Measurements from ENCODE around the gene FLII. TPM values are rescaled to one million over a fixed set of nuclear protein-coding genes. Genes with fewer than 3 reads are reported as not detected.

FLII gene
- total and polyA plus RNA-seq, 2 of the 8 experiments (the other 6 are each of a cell fraction or from before 2014, with no cell fraction given) = 300 to 549 TPM

DNA sequence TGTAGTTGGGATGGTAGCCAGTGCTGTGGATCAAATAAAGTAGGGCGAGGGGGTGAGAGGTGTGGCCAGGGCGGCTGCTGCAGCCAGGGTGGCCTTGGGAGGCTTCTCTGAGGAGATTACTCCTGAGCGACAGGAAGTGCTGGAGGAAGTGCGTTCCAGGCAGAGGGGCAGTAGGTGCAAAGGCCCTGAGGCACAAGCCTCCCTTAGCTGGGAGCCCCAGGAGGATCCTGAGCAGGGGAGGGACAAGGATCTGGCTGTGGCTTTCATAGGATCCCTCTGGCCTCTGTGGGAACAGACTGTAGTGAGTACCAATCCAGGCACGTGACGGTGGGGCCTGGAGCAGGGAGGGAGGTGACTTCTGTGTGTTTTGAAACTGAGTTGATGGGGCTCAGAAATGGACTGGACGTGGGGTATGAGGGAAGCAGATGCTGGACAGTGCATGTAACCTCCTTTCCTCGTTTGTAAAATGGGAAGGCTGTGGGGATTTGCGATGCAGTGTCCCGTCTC is 30.3 kb downstream of the FLII start:
- Histone ChIP-seq H4K20me1 (replicated peaks in 1 of 2; ENCODE audit: control insufficient read depth in 1 of 2, insufficient read depth in 2 of 2, low read length in 2 of 2) (peaks cover 17 to 29% of the 10 kb centered on the region in 2 experiments), H3K79me2 (ENCODE audit: control insufficient read depth in 1 of 2, insufficient read depth in 2 of 2, low read length in 2 of 2) (peaks cover 8 to 67% of the 10 kb centered on the region in 2 experiments), H3K4me3 (ENCODE audit: extremely low read depth in 1 of 4, insufficient read depth in 2 of 4, low read depth in 3 of 4, low read length in 4 of 4) (no peak overlapping the region), H4K91ac (replicated peaks; ENCODE audit: insufficient read length, low read length) (no peak overlapping the region), H2BK20ac (ENCODE audit: low read length) (no peak overlapping the region), H2BK15ac (ENCODE audit: low read length) (no peak overlapping the region), H4K8ac (ENCODE audit: extremely low read depth, insufficient read depth, low read length) (no peak overlapping the region), H2BK12ac (ENCODE audit: low read depth, low read length) (no peak overlapping the region), H3K27ac (ENCODE audit: low read depth, low read length) (no peak overlapping the region), H3K23ac (ENCODE audit: insufficient read length) (no peak overlapping the region), H3K18ac (ENCODE audit: extremely low read depth, low read length) (no peak overlapping the region), H3K23me2 (ENCODE audit: low read depth, low read length) (peaks cover 13% of the 10 kb centered on the region), H3K36me3 (ENCODE audit: control insufficient read depth in 2 of 4, insufficient read depth in 4 of 4, low read length in 3 of 4) (peaks cover 0 to 9% (median 4%) of the 10 kb centered on the region in 4 experiments; a peak in 1 of 8 replicates), H4K5ac (ENCODE audit: insufficient read length, low read depth, low read length) (no peak overlapping the region), H3K4ac (replicated peaks; ENCODE audit: insufficient read length, low read depth, low read length) (no peak overlapping the region), H2BK120ac (replicated peaks; ENCODE audit: low read depth, low read length) (no peak overlapping the region), H3K4me1 (replicated peaks in 1 of 4; ENCODE audit: control insufficient read depth in 3 of 4, insufficient read depth in 4 of 4, low read length in 3 of 4) (peaks cover 0 to 18% (median 12%) of the 10 kb centered on the region in 4 experiments; a peak in 6 of 7 replicates), H3K14ac (ENCODE audit: insufficient read length) (no peak overlapping the region), H3K9ac (replicated peaks in 1 of 4; ENCODE audit: extremely low read depth in 1 of 4, low read depth in 3 of 4, low read length in 3 of 4) (no peak overlapping the region), H2BK5ac (ENCODE audit: low read depth, low read length) (peak overlapping the region; percentile 78; the same call in 1 of the 2 replicates), H3K27me3 (replicated peaks in 1 of 4; ENCODE audit: control insufficient read depth in 3 of 4, extremely low read depth in 1 of 4, insufficient read depth in 3 of 4, low read length in 3 of 4) (no peaks in the 10 kb centered on the region), H3K9me3 (ENCODE audit: insufficient read depth in 2 of 2, low read depth in 1 of 2, low read length in 1 of 2) (no peaks in the 10 kb centered on the region), H3K56ac (replicated peaks; ENCODE audit: insufficient read length, low read depth, low read length) (no peak overlapping the region), H3K4me2 (ENCODE audit: insufficient read depth in 1 of 2, low read depth in 2 of 2, low read length in 2 of 2) (no peak overlapping the region), H2AFZ (ENCODE audit: low read length) (no peak overlapping the region), H2AK5ac (ENCODE audit: low read depth, low read length) (peak overlapping the region; percentile 4; the same call in 1 of the 2 replicates), H3K79me1 (ENCODE audit: low read depth, low read length) (peaks cover 49% of the 10 kb centered on the region)
- no peak for FAIRE-seq
- POLR2A ChIA-PET (ENCODE audit: partially characterized antibody) = interaction anchor here (1.0 to 3.6 kb wide), 5 partner anchors 13 to 45 kb away, joined by 3 to 14 read pairs (median 8); partner anchors contain the start of genes ALKBH5, FLII and MIEF2
- WGBS, 2 experiments (ENCODE audit: extremely low coverage in 1 of 2, insufficient coverage in 1 of 2, insufficient read length in 1 of 2, insufficient replicate concordance in 2 of 2, low coverage in 1 of 2, low lambda C conversion rate in 2 of 2, missing lambda C conversion rate in 1 of 2) = 83% methylated on average over 10 of the region's 10 CpGs; no CpG with 5 or more reads in 1 of the 2 experiments
- CTCF ChIA-PET (ENCODE audit: partially characterized antibody) = interaction anchor here (1.0 to 8.4 kb wide), 5 partner anchors 12 to 87 kb away, joined by 3 to 76 read pairs (median 4); no protein-coding TSS in a partner anchor
- DNase-seq (ENCODE audit: low read depth in 1 of 2, low spot score in 2 of 2) = no peak
- TF ChIP-seq KDM5A (IDR thresholded peaks at IDR 0.05; ENCODE audit: low read length) (no peak), KDM1A (IDR thresholded peaks at IDR 0.05; ENCODE audit: borderline replicate concordance, low read length) (peak; percentile 69; the same call in 1 of the 2 replicates)
